ENCODE data around the gene ATP2A1. TPM values are rescaled to one million over a fixed set of nuclear protein-coding genes. Genes with fewer than 3 reads are reported as not detected.
"Not testable (repeated sequence)": the region's sequence is repeated elsewhere in the genome, so short reads cannot be mapped to it uniquely, and the experiment has no call there.

The ATP2A1 gene
- total and polyA plus RNA-seq, 9 donors, result 0.15 to 2.5 (median 0.53) TPM

- Histone ChIP-seq H3K4me3 (no peak overlapping the region), H3K9me3 (no peaks in the 10 kb centered on the region), H3K27me3 (no peaks in the 10 kb centered on the region), H3K36me3 (no peaks in the 10 kb centered on the region), H3K4me1 (ENCODE audit: insufficient read depth) (peaks cover 2% of the 10 kb centered on the region), H3K27ac (no peak overlapping the region)
- TF ChIP-seq POLR2A (IDR thresholded peaks at IDR 0.05) (no peak), CTCF (IDR thresholded peaks at IDR 0.05) (no peak), EP300 (IDR thresholded peaks at IDR 0.05) (no peak)
- 84 to 87% (median 87%) methylated on average over 13 of the region's 13 CpGs for WGBS, 3 donors
- DNase-seq, result no peak
- intact Hi-C loops (cut with DNase I), result loop anchor here in 1 of 4 donors (10.0 kb wide), 1 partner anchor 58 kb away; the partner anchor contains the start of gene RABEP2
These were observed 11.0 kb upstream of the ATP2A1 start for GRCh38 chr16:28867241-28867640.

GRCh38 chr16:28867646-28868045 is 10.6 kb upstream of the ATP2A1 start:
- not testable (repeated sequence) for H3K36me3 ChIP-seq; H3K27ac ChIP-seq; H3K27me3 ChIP-seq; DNase-seq; H3K4me1 ChIP-seq (ENCODE audit: insufficient read depth); H3K9me3 ChIP-seq; H3K4me3 ChIP-seq
- 88 to 92% (median 91%) methylated on average over 9 of the region's 9 CpGs for WGBS, 3 donors
- intact Hi-C loops (cut with DNase I), result loop anchor here in 1 of 4 donors (10.0 kb wide), 1 partner anchor 57 kb away; the partner anchor contains the start of gene RABEP2

- Histone ChIP-seq H3K9me3 (no peaks in the 10 kb centered on the region), H3K27me3 (no peaks in the 10 kb centered on the region), H3K36me3 (no peaks in the 10 kb centered on the region), H3K27ac (no peak overlapping the region), H3K4me3 (no peak overlapping the region), H3K4me1 (ENCODE audit: insufficient read depth) (no peaks in the 10 kb centered on the region)
- intact Hi-C loops (cut with DNase I), result loop anchor here in 1 of 4 donors (10.0 kb wide), 1 partner anchor 56 kb away; the partner anchor contains the start of gene RABEP2
- TF ChIP-seq EP300 (IDR thresholded peaks at IDR 0.05), result no peak
- TF ChIP-seq CTCF (IDR thresholded peaks at IDR 0.05), result no peak
- TF ChIP-seq POLR2A (IDR thresholded peaks at IDR 0.05), result no peak
- WGBS, 3 donors, result 89 to 97% (median 93%) methylated on average over 11 of the region's 11 CpGs
- DNase-seq, result no peak
These were observed 9.1 kb upstream of the ATP2A1 start for GRCh38 chr16:28869201-28869600.

GRCh38 chr16:28872952-28873351 is 5.3 kb upstream of the ATP2A1 start:
- H3K36me3 ChIP-seq, result no peaks in the 10 kb centered on the region
- TF ChIP-seq POLR2A (IDR thresholded peaks at IDR 0.05) (no peak), EP300 (IDR thresholded peaks at IDR 0.05) (no peak), CTCF (IDR thresholded peaks at IDR 0.05) (no peak)
- WGBS, 3 donors, result 76 to 82% (median 81%) methylated on average over 15 of the region's 15 CpGs
- DNase-seq, result no peak
- H3K27ac ChIP-seq, result no peak overlapping the region
- no peaks in the 10 kb centered on the region for H3K27me3 ChIP-seq
- intact Hi-C loops (cut with DNase I), result no loop called here
- H3K9me3 ChIP-seq, result no peaks in the 10 kb centered on the region
- no peak overlapping the region for H3K4me3 ChIP-seq
- no peaks in the 10 kb centered on the region for H3K4me1 ChIP-seq (ENCODE audit: insufficient read depth)

GRCh38 chr16:28873543-28874201 is 4.6 kb upstream of the ATP2A1 start:
- no peak for DNase-seq
- no peaks in the 10 kb centered on the region for H3K27me3 ChIP-seq
- no peaks in the 10 kb centered on the region for H3K9me3 ChIP-seq
- TF ChIP-seq POLR2A (IDR thresholded peaks at IDR 0.05), result no peak
- no peak for TF ChIP-seq CTCF (IDR thresholded peaks at IDR 0.05)
- no peak for TF ChIP-seq EP300 (IDR thresholded peaks at IDR 0.05)
- H3K4me3 ChIP-seq, result no peak overlapping the region
- H3K36me3 ChIP-seq, result no peaks in the 10 kb centered on the region
- H3K4me1 ChIP-seq (ENCODE audit: insufficient read depth), result no peaks in the 10 kb centered on the region
- intact Hi-C loops (cut with DNase I), result no loop called here
- H3K27ac ChIP-seq, result no peak overlapping the region
- 83 to 87% (median 84%) methylated on average over 18 of the region's 18 CpGs for WGBS, 3 donors
